Tibial nerve (tissue), 4 donors: ENCODE measurements around the gene NFATC1. TPM values are rescaled to one million over a fixed set of nuclear protein-coding genes. Genes with fewer than 3 reads are reported as not detected.

ENCODE experiments used
- DNase-seq, 2 donors: peaks; one replicate each; pipeline ENCODE4 v3.0.0-alpha.2; 2019; ENCODE audit warnings: low spot score in 2 of 2
- H3K27ac ChIP-seq, 4 donors: fragments of 200-600 bp; sonication (generic) in 3 of 4; one replicate each; pipeline ENCODE4 v1.5.1; 2017 to 2019; ENCODE audit warnings: mild to moderate bottlenecking in 1 of 4
- H3K27me3 ChIP-seq, 2 donors: fragments of 200-600 bp; sonication (generic) in 1 of 2; one replicate each; pipeline versions ENCODE4 v1.5.1 to v1.6.0; 2017 to 2019
- H3K36me3 ChIP-seq, 3 donors: fragments of 200-600 bp; sonication (generic); one replicate each; pipeline ENCODE4 v1.5.1; 2018 to 2019
- H3K4me1 ChIP-seq, 4 donors: fragments of 200-600 bp; sonication (generic) in 3 of 4; one replicate each; pipeline ENCODE4 v1.5.1; 2017 to 2019
- H3K4me3 ChIP-seq, 4 donors: fragments of 200-600 bp; sonication (generic) in 3 of 4; one replicate each; pipeline ENCODE4 v1.5.1; 2017 to 2019; ENCODE audit warnings: mild to moderate bottlenecking in 1 of 4, moderate library complexity in 1 of 4
- H3K9me3 ChIP-seq, 4 donors: fragments of 200-600 bp; sonication (generic) in 3 of 4; one replicate each; pipeline ENCODE4 v1.5.1; 2017 to 2019
- CTCF ChIP-seq, 5 experiments: fragments of 200-600 bp in 3 of 5; fragments of 450-650 bp in 2 of 5; sonication (generic) in 3 of 5; IDR thresholded peaks; one replicate each; pipeline ENCODE4 v1.5.1; 2016 to 2019; ENCODE audit warnings: antibody characterized with exemption in 5 of 5, mild to moderate bottlenecking in 3 of 5, moderate library complexity in 2 of 5
- EP300 ChIP-seq, 2 donors: sonication (generic); formaldehyde crosslinking; IDR thresholded peaks; one replicate each; pipeline ENCODE4 v1.6.1; 2017; ENCODE audit warnings: antibody characterized with exemption in 2 of 2, mild to moderate bottlenecking in 1 of 2
- POLR2A ChIP-seq, 2 donors: fragments of 450-650 bp; IDR thresholded peaks; one replicate each; pipeline ENCODE4 v1.6.1; 2017; ENCODE audit warnings: antibody characterized with exemption in 2 of 2, mild to moderate bottlenecking in 2 of 2, moderate library complexity in 2 of 2
- WGBS, 2 donors: methylation state at CpG; one replicate each; pipeline ENCODE4 v1.1.5; 2018; 5-methylcytosine and 5-hydroxymethylcytosine counted together
- total RNA-seq, 4 donors: library from RNA; depleted of rRNA; stranded (reverse); fragments of >200 nt; gene quantifications; one replicate each; pipeline ENCODE4 v1.1.0, GENCODE V29; 2016

Gene NFATC1
- total RNA-seq, 4 donors from 2014 or later, result 33.7 to 48.6 (median 37.8) TPM

- TF ChIP-seq EP300 (IDR thresholded peaks at IDR 0.05) (no peak), POLR2A (IDR thresholded peaks at IDR 0.05) (no peak), CTCF (IDR thresholded peaks at IDR 0.05) (no peak)
- H3K27ac ChIP-seq, result no peak overlapping the region
- 85 to 88% methylated on average over 28 of the region's 28 CpGs for WGBS, 2 donors
- H3K27me3 ChIP-seq, result no peaks in the 10 kb centered on the region
- no peak for DNase-seq
- H3K9me3 ChIP-seq, result no peaks in the 10 kb centered on the region
- H3K4me1 ChIP-seq, result peaks cover 0 to 36% (median 4%) of the 10 kb centered on the region in 4 donors
- H3K4me3 ChIP-seq, result no peak overlapping the region
- peaks cover 0 to 74% (median 4%) of the 10 kb centered on the region in 3 donors for H3K36me3 ChIP-seq
These were observed 54.8 kb downstream of the NFATC1 start for GRCh38 chr18:79450289-79451080.

GRCh38 chr18:79451237-79452125 is 55.8 kb downstream of the NFATC1 start:
- no peak for TF ChIP-seq EP300 (IDR thresholded peaks at IDR 0.05)
- TF ChIP-seq POLR2A (IDR thresholded peaks at IDR 0.05), result no peak
- no peak for TF ChIP-seq CTCF (IDR thresholded peaks at IDR 0.05)
- no peaks in the 10 kb centered on the region for H3K27me3 ChIP-seq
- no peaks in the 10 kb centered on the region for H3K9me3 ChIP-seq
- H3K36me3 ChIP-seq, result peaks cover 0 to 84% (median 4%) of the 10 kb centered on the region in 3 donors
- no peak for DNase-seq
- WGBS, 2 donors, result 81 to 89% methylated on average over 39 to 42 of the region's 45 CpGs
- H3K27ac ChIP-seq, result no peak overlapping the region
- no peak overlapping the region for H3K4me3 ChIP-seq
- peaks cover 0 to 26% (median 4%) of the 10 kb centered on the region in 4 donors for H3K4me1 ChIP-seq

- 78 to 79% methylated on average over 16 to 26 of the region's 26 CpGs for WGBS, 2 donors
- Histone ChIP-seq H3K36me3 (peaks cover 0 to 93% (median 4%) of the 10 kb centered on the region in 3 donors), H3K4me3 (no peak overlapping the region), H3K4me1 (peaks cover 0 to 23% (median 4%) of the 10 kb centered on the region in 4 donors), H3K27ac (peak overlapping the region in 2 of 4 donors; percentile 22 to 61), H3K27me3 (no peaks in the 10 kb centered on the region), H3K9me3 (no peaks in the 10 kb centered on the region)
- TF ChIP-seq POLR2A (IDR thresholded peaks at IDR 0.05), result no peak
- no peak for TF ChIP-seq EP300 (IDR thresholded peaks at IDR 0.05)
- TF ChIP-seq CTCF (IDR thresholded peaks at IDR 0.05), result no peak
- no peak for DNase-seq
These were observed 56.7 kb downstream of the NFATC1 start for GRCh38 chr18:79452190-79452990.

- 81 to 82% methylated on average over 19 of the region's 19 CpGs for WGBS, 2 donors
These were observed 57.4 kb downstream of the NFATC1 start for GRCh38 chr18:79452991-79453645.

More at GRCh38 chr18:79452991-79453645, 57.4 kb downstream of the NFATC1 start:
- Histone ChIP-seq H3K27me3 (no peaks in the 10 kb centered on the region), H3K4me1 (peaks cover 0 to 30% (median 8%) of the 10 kb centered on the region in 4 donors), H3K27ac (peak overlapping the region in 2 of 4 donors; percentile 57 to 61), H3K36me3 (peaks cover 0 to 92% (median 4%) of the 10 kb centered on the region in 3 donors), H3K9me3 (no peaks in the 10 kb centered on the region), H3K4me3 (no peak overlapping the region)
- DNase-seq, result no peak
- TF ChIP-seq POLR2A (IDR thresholded peaks at IDR 0.05) (no peak), CTCF (IDR thresholded peaks at IDR 0.05) (no peak), EP300 (IDR thresholded peaks at IDR 0.05) (no peak)
